GM15510 (cell line): ENCODE results near the gene GRPEL1.

Experiments
- POLR2A ChIP-seq: IDR thresholded peaks from 3 replicates; pipeline ENCODE4 v1.6.1; 2011; ENCODE audit warnings: borderline replicate concordance; ENCODE audit not compliant: insufficient read length; ENCODE audit errors: extremely low read depth

GRPEL1 gene

DNA sequence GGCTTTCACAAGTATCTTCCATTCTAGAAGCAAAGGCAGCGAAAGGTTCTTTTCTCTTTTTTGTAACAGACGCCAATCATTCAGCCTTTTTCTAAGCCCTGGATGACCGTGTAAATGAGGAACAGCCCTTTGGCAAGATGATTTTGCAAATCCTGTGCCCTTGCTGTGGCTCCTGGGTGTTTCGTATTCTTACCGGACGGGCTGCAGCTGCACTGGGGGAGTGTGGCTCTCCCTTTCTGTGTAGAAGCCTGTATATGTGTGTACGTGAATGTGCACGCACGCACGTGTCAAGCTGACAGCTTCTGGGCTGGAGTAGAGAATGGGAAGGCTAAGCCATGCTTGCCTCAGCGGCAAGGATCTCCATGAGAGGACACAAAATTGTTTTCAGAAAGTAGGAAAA is 8.2 kb downstream of the GRPEL1 start:
- TF ChIP-seq POLR2A: no peak

DNA sequence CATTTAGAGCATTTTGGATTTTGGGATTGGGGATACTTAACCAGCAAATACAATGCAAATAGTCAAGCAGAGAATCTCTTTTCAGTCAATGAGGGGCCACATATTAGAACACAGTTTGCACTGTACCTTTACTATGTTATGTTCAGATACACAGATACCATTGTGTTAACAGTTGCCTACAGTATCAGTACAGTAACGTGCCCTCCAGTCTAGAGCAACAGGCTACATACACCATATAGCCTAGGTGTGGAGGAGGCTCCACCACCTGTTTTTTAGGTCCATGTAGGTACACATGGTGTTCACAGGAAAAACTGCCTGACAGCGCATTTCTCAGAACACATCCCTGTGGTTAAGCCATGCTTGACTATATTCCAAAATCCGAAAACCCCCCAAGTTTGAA is 9.1 kb downstream of the GRPEL1 start:
- TF ChIP-seq POLR2A: no peak

DNA sequence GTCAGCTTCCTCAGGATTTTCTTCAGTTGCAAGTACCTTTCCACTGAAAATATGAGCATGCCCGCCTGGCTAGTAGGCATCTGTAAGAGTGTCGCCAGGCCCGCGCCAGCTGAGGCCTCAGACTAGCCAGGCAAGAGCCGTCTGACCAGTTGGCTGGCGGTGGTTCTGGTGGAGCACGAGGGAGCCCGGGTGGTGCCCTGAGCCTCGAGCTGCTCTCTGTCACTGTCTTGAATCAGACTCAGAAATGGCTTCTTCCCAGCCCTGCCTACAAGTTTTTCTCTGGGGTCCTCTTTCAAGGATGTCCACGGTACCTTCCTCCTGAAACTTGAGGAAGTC is 11.9 kb downstream of the GRPEL1 start:
- no peak for TF ChIP-seq POLR2A

DNA sequence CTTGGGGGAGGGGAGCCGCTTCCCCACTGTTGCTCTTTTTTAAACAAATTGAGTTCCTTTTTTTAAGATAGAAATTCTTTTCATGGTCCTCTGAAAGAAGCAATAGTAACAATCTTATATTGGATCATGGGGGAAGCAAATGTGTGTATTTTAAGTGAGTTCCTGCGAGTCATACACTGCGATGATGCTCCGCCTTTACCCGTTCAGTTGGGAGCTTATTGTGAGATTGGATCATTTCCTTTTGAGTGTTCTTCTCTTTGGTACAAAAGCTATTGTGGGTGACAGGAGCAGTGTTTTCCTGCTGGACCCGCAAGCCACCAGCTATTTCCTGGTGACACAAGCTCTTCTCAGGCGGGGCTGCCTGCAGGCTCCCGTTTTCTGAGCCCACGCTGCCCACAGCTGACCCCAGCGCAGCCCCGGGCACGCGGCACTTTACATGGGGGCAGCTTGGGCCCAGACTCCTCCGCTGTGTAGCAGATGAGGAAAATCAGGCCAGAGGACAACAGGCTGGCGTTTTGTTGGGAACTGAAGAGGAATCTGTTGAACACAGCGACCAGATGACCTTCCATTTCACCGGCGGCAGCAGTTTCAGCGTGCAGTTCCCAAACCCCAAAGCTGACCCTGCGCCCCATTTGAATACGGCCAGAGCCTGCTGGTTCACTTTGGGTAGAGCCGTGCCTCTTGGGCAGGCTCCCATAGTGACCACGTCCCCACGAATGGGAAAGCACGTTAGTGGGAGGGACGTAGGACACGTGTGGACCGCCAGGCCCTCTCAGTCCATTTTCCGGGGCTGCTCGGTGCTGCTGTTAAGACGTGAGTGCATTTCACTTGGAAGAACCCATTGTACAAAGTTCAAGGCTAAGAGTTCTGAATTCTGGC is 12.5 kb downstream of the GRPEL1 start:
- TF ChIP-seq POLR2A: no peak

DNA sequence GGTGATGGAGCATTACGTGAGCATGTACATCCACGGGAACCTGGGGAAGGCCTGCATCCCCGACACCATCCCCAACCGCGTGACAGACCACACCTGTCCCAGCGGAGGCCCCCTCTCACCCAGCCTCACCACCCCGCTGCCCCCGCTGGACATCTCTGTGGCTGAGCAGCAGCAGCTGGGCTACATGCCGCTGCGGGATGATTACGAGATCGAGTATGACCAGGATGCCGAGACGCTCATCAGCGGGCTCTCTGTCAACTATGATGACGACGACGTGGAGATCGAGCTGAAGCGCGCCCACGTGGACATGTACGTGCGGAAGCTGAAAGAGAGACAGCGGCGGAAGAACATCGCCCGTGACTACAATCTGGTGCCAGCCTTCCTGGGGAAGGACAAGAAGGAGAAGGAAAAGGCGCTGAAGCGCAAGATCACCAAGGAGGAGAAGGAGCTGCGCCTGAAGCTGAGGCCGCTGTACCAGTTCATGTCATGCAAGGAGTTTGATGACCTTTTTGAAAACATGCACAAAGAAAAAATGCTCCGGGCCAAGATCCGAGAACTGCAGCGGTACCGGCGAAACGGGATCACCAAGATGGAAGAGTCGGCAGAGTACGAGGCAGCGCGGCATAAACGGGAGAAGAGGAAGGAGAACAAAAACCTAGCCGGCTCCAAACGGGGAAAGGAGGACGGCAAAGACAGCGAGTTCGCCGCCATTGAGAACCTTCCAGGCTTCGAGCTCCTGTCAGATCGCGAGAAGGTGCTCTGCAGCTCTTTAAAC is 13.6 kb downstream of the GRPEL1 start:
- TF ChIP-seq POLR2A: no peak

DNA sequence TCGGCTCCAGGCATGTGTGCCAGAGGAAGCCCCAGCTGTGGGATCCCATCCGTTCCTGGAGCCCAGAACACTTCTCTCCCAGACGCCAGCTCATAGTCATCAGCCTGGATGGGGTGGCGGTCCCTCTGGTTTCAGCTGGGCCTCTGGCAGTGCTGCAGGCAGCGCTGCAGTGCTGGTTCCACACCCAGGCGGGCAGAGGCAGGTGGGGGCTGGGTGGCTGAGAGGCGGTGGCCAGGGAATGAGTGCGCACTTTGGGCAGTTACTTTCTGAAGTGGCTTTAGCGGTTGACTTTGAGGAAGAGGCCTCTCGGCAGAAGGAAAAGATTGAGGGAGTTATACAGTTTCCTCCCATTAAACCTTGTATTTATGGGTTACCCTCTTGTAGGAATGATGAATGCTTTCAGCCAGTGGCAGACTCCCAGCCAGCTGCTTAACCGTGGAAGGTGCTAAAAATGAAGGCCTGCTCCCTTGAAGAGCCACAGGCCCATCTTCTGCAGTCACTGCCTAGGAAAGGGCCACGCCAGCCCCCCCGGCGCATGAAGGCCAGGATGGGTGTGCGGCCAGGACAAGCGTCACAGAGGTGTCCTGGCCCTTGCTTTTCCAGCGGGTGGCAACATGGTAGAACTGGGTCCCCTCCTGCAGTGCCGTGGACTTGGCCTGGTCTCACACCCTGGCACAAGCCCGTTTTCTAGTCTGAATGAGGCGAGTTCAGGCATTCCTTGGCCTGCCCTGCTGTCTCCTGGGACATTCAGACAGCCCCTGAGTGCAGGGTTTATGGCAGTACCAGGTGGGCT is 14.7 kb downstream of the GRPEL1 start:
- TF ChIP-seq POLR2A: no peak

DNA sequence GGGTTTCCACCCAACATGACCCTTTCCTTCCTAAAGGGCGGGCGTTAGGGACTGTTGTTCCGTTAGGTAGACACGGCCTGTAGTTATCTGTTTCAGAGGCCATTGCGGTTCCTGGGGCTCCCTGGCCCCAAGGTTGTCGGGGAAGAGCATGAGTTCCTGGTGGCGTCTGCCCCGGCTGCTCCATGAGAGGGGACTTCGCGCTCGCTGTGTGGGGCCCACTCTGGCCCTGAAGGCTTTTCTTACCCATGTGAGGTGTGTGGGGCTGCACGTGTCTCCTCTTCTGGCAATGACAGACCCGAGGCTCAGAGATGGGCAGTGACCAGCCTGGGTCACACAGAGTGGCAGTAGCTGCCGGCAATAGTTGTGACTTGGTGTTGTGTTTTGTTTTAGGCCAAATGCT is 15.6 kb downstream of the GRPEL1 start:
- no peak for TF ChIP-seq POLR2A

DNA sequence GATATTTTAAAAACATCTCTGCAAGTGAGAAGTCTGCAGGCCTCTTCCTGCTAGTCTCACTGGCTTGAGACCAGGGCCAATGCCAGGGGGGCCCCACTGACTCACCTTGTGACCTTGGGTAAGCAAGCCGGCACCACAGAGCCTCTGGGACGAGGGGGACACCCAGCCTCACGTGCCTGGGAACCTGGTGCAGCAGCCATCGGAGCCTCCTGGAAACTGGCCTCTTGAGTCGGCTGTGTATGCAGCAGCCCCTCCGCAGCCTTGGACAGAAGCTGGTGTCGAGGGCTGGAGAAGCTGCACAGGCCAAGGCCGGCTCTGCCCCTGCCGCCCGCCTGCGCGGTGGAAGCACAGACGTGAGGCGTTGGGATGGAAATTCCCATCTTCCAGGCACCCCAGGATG is 16.0 kb downstream of the GRPEL1 start:
- no peak for TF ChIP-seq POLR2A

DNA sequence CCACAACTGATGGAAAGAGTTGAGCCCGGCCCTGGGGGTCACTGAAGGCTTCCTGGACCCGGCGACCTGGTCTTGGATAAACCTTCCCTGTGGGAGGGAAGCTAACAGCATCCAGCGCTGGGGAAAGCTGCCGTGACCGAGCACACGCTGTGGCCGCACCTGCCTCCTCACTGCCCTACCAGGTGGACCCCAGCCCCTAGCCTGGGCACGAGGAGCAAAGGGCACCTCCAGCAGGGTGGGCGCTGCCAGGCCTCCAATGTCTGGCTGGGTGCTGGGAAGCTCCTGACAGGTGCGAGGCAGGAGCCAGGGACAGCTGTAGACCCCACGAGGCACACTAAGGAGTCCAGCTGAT is 16.7 kb downstream of the GRPEL1 start:
- TF ChIP-seq POLR2A: no peak

DNA sequence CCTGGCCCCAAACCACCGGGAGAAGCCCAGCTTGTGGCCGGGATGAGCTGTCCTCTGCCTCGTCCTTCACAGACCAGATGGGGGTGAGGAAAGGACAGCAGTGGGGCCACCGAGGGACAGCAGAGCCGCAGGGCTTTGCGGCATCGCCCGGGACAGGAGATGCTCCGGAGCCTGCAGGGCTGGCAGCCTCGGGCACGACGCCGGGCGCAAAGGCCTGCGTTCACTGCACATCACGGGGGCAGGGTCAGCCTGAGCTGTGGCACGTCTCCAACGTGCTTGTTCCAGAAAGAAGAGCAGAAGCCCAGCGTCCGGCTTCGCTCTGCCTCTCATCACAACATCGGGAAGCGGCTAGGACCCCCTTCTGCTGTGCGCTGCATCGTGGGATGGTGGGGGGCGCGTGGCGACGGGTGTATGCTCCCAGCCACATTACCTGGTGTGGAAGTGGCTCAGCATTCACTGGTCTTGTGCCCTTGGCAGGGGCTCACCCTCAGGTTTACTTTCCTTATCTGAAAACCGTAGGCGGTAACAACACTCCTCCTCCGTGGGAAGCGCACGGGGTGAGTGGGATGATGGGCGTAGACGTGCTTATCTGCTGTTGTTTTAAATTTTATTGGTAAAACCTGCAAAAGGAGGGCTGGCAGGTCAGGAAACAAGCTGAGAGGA is 17.3 kb downstream of the GRPEL1 start:
- TF ChIP-seq POLR2A: no peak

DNA sequence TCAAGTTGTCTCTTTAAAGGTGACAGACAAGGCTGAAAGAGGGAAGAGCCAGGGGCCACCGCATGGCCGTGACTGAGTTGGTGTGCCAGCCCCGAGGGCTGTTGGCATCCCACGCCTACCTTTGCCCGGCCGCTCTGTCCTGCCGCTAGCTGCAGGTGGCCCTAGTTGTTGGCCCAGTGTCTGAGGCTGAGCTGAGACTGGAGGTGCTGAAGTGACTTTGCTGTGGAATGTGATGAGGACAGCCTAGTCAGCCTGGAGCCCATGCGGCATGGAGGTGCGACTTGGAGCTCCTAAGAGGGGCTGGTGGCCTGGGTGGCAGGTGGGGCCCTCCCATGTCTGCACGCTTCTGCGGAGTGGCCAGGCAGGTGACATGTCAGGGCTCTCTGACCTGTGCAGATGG is 18.1 kb downstream of the GRPEL1 start:
- TF ChIP-seq POLR2A: no peak

DNA sequence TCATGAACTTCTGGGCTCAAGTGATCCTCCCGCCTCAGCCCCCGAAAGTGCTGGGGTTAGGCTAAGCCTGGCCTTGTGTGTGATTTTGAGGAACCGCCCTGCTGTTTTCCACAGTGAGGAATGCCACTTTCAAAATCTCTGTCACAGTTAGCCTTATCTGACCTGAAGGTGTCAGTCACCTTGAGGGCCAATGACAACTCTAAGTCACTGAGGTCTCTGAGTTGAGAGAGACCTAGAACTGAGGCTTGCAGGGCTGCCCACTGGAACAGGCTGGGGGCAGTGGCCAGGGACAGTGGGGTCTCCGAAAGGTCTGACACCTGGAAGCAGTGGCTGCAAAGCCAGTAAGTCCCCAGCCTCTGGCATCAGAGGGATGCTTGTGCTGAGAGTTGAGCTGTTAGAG is 18.6 kb downstream of the GRPEL1 start:
- no peak for TF ChIP-seq POLR2A

DNA sequence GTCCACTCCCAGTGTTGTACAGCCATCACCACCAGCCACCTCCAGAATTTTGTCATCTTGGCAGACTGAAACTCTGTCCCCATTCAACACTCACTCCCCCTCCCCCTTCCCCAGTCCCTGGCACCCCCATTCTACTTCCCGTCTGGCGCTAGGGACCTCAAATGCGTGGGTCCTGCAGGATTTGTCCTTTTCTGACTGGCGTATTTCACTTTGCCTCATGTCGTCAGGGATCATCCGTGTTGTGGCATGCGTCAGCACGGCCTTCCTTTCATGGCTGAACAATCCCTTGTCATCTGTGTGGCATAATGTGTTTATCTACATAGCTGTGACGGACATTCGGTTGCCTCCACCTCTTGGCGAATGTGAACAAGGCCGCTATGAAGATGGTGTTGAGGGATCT is 19.2 kb downstream of the GRPEL1 start:
- no peak for TF ChIP-seq POLR2A

DNA sequence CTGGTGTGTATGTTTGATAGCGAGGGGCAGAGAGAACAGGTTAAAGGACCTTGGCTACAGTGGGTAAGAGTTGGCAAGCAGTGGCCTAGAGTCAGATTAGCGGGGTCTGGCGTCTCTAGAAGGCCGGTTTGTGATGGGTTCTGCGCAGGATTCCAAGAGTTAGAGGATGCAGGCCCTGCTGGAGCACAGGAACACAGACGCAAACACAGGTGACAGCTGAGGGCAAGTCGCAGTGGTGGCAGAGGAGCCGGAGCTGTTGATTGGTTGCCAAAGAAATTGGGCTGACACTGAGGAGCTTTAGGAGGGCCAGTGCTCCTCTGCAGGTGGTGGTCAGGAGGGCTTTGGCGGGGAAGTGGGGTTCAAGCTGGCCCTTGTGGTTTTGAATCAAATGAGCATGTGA is 20.9 kb downstream of the GRPEL1 start:
- no peak for TF ChIP-seq POLR2A
